NCI-H1436 treated with DMSO at 0.1 percent for 48 hours (cell line): ENCODE measurements around the gene SAA4.
"Not testable (repeated sequence)": the region's sequence is repeated elsewhere in the genome, so short reads cannot be mapped to it uniquely, and the experiment has no call there.

Experiments
- DNase-seq: peaks from one replicate; lab custom pipeline; 2025; lab: John Stamatoyannopoulos, UW

The SAA4 gene

GRCh38 chr11:18246379-18247190, 10.0 kb upstream of the SAA4 start:
- not testable (repeated sequence) for DNase-seq

- DNase-seq, result no peak
Measured at GRCh38 chr11:18245396-18245795, 8.8 kb upstream of the SAA4 start.

- peak; percentile 51 for DNase-seq
Measured at GRCh38 chr11:18243783-18244362, 7.3 kb upstream of the SAA4 start.

- no peak for DNase-seq
Measured at GRCh38 chr11:18239655-18240054, 3.1 kb upstream of the SAA4 start.

GRCh38 chr11:18235394-18236334, 938 bp downstream of the SAA4 start:
- DNase-seq, result no peak

- DNase-seq, result no peak
Measured at GRCh38 chr11:18233912-18234311, 2.7 kb downstream of the SAA4 start.

GRCh38 chr11:18230859-18231258, 5.7 kb downstream of the SAA4 start:
- no peak for DNase-seq

- no peak for DNase-seq
Measured at GRCh38 chr11:18229501-18229900, 7.1 kb downstream of the SAA4 start.

GRCh38 chr11:18225913-18226312, 10.7 kb downstream of the SAA4 start:
- DNase-seq, result no peak

GRCh38 chr11:18223591-18224387, 12.8 kb downstream of the SAA4 start:
- DNase-seq, result no peak

- no peak for DNase-seq
Measured at GRCh38 chr11:18222814-18223421, 13.7 kb downstream of the SAA4 start.

- no peak for DNase-seq
Measured at GRCh38 chr11:18221274-18221876, 15.2 kb downstream of the SAA4 start.

GRCh38 chr11:18209058-18209457, 27.5 kb downstream of the SAA4 start:
- no peak for DNase-seq

- DNase-seq, result no peak
Measured at GRCh38 chr11:18204771-18205170, 31.8 kb downstream of the SAA4 start.

GRCh38 chr11:18204220-18204619, 32.4 kb downstream of the SAA4 start:
- no peak for DNase-seq

- no peak for DNase-seq
Measured at GRCh38 chr11:18203723-18204122, 32.9 kb downstream of the SAA4 start.

- not testable (repeated sequence) for DNase-seq
Measured at GRCh38 chr11:18197738-18198137, 38.9 kb downstream of the SAA4 start.

- DNase-seq, result no peak
Measured at GRCh38 chr11:18196532-18196931, 40.1 kb downstream of the SAA4 start.

- DNase-seq, result no peak
Measured at GRCh38 chr11:18193010-18193409, 43.6 kb downstream of the SAA4 start.

GRCh38 chr11:18191376-18191775, 45.2 kb downstream of the SAA4 start:
- DNase-seq, result no peak
